ENCODE measurements around the gene TSPEAR.

Gene TSPEAR

GRCh38 chr21:44494956-44495355, 216.4 kb downstream of the TSPEAR start:
- H3K27me3 ChIP-seq = peaks cover 82% of the 10 kb centered on the region
- H3K9me3 ChIP-seq = no peaks in the 10 kb centered on the region
- no peak overlapping the region for H3K4me3 ChIP-seq (ENCODE audit: low read depth, low read length)
- no peaks in the 10 kb centered on the region for H3K36me3 ChIP-seq
- DNase-seq = no peak
- TF ChIP-seq, protein P1, sequence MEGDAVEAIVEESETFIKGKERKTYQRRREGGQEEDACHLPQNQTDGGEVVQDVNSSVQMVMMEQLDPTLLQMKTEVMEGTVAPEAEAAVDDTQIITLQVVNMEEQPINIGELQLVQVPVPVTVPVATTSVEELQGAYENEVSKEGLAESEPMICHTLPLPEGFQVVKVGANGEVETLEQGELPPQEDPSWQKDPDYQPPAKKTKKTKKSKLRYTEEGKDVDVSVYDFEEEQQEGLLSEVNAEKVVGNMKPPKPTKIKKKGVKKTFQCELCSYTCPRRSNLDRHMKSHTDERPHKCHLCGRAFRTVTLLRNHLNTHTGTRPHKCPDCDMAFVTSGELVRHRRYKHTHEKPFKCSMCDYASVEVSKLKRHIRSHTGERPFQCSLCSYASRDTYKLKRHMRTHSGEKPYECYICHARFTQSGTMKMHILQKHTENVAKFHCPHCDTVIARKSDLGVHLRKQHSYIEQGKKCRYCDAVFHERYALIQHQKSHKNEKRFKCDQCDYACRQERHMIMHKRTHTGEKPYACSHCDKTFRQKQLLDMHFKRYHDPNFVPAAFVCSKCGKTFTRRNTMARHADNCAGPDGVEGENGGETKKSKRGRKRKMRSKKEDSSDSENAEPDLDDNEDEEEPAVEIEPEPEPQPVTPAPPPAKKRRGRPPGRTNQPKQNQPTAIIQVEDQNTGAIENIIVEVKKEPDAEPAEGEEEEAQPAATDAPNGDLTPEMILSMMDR (IDR thresholded peaks at IDR 0.05; ENCODE audit: low read depth, low read length) = no peak
- no peaks in the 10 kb centered on the region for H3K4me1 ChIP-seq

DNA sequence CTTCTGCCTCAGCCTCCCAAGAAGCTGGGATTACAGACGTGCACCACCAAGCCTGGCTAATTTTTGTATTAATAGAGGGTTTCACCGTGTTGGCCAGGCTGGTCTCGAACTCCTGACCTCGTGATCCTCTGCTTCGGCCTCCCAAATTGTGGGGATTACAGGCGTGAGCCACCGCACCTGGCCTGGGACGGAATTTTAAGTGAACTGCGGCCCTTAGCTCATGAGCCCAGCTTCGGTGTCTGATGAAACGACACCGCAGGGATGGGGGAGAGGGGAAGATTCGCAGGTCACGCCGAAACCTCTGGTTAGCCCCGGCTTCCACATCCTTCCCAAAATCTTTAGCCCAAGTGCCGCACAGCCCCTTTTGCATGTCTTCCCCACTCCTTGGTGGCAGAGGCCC, 217.0 kb downstream of the TSPEAR start:
- Histone ChIP-seq H3K4me1 (no peaks in the 10 kb centered on the region), H3K4me3 (ENCODE audit: low read depth, low read length) (no peak overlapping the region), H3K9me3 (no peaks in the 10 kb centered on the region), H3K36me3 (no peaks in the 10 kb centered on the region), H3K27me3 (peaks cover 76% of the 10 kb centered on the region)
- TF ChIP-seq, protein P1 (IDR thresholded peaks at IDR 0.05; ENCODE audit: low read depth, low read length) = no peak
- no peak for DNase-seq

GRCh38 chr21:44492567-44493385, 218.6 kb downstream of the TSPEAR start:
- Histone ChIP-seq H3K4me3 (ENCODE audit: low read depth, low read length) (no peak overlapping the region), H3K27me3 (peaks cover 69% of the 10 kb centered on the region), H3K36me3 (no peaks in the 10 kb centered on the region), H3K9me3 (no peaks in the 10 kb centered on the region), H3K4me1 (no peaks in the 10 kb centered on the region)
- DNase-seq = no peak
- TF ChIP-seq, protein P1 (IDR thresholded peaks at IDR 0.05; ENCODE audit: low read depth, low read length) = no peak

DNA sequence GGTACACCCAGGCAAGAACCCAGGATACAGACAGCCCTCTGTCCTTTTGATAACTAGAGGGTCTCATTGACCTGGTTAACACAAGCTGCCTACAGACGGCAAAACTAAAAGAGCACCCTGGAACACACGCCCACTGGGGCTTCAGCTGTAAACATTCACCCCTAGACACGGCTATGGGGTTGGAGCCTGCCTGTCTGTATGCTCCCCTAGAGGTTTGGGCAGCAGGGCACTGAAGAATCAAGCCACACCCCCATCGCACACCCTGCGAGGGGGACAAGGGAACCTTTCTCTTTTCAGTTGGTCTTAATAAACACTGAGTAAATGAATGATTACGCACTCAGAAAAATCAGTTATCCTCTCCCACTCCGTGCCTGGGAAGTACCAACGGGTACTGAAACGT, 220.6 kb downstream of the TSPEAR start:
- Histone ChIP-seq H3K27me3 (peaks cover 49% of the 10 kb centered on the region), H3K36me3 (no peaks in the 10 kb centered on the region), H3K4me3 (ENCODE audit: low read depth, low read length) (no peak overlapping the region), H3K4me1 (no peaks in the 10 kb centered on the region), H3K9me3 (no peaks in the 10 kb centered on the region)
- TF ChIP-seq, protein P1 (IDR thresholded peaks at IDR 0.05; ENCODE audit: low read depth, low read length) = no peak
- DNase-seq = no peak

DNA sequence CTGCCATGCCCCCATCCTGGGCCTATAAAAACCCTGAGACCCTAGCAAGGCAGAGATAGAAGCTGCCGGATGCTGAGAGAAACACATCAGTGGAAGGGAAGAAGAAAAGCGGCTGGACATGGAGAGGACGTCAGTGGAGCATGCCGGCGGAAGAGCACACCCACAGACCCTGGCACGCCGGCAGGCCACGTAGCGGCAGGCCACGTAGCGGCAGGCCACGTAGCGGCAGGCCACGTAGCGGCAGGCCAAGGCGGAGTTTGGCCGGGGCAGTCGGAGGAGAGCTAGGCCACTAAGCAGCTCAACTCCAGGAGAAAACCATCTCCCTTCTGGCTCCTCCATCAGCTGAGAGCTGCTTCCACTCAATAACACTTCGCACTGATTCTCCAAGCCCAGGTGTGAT, 221.0 kb downstream of the TSPEAR start:
- TF ChIP-seq, protein P1 (IDR thresholded peaks at IDR 0.05; ENCODE audit: low read depth, low read length) = no peak
- Histone ChIP-seq H3K36me3 (no peaks in the 10 kb centered on the region), H3K4me1 (no peaks in the 10 kb centered on the region), H3K4me3 (ENCODE audit: low read depth, low read length) (no peak overlapping the region), H3K9me3 (no peaks in the 10 kb centered on the region), H3K27me3 (peaks cover 45% of the 10 kb centered on the region)
- DNase-seq = no peak

GRCh38 chr21:44489962-44490361, 221.4 kb downstream of the TSPEAR start:
- no peaks in the 10 kb centered on the region for H3K36me3 ChIP-seq

More at GRCh38 chr21:44489962-44490361, 221.4 kb downstream of the TSPEAR start:
- Histone ChIP-seq H3K4me3 (ENCODE audit: low read depth, low read length) (no peak overlapping the region), H3K4me1 (no peaks in the 10 kb centered on the region), H3K9me3 (no peaks in the 10 kb centered on the region), H3K27me3 (peaks cover 40% of the 10 kb centered on the region)
- TF ChIP-seq, protein P1 (IDR thresholded peaks at IDR 0.05; ENCODE audit: low read depth, low read length) = peak; percentile 25; the same call in 1 of the 2 replicates
- DNase-seq = no peak
